ENCODE data around the gene REV3L. TPM values are rescaled to one million over a fixed set of nuclear protein-coding genes. Genes with fewer than 3 reads are reported as not detected.

Gene REV3L
- total and polyA plus RNA-seq, 2 donors (not counting 3 experiments of a cell fraction or from before 2014, with no cell fraction given) = 6.0 to 22.7 TPM

- H2AFZ ChIP-seq (ENCODE audit: low read depth, low read length) = no peak overlapping the region
- no peaks in the 10 kb centered on the region for H4K20me1 ChIP-seq (replicated peaks; ENCODE audit: control insufficient read depth, extremely low read depth, insufficient read depth, low read length)
- TF ChIP-seq FOS (IDR thresholded peaks at IDR 0.05; ENCODE audit: borderline replicate concordance, insufficient read depth, low read length) (no peak), MYC (IDR thresholded peaks at IDR 0.05; ENCODE audit: low read depth, low read length) (no peak), POLR2AphosphoS5 (IDR thresholded peaks at IDR 0.05; ENCODE audit: insufficient read depth, low read depth, low read length) (no peak), JUN (IDR thresholded peaks at IDR 0.05; ENCODE audit: borderline replicate concordance, insufficient read depth, insufficient read length, low read depth) (no peak), MAX (IDR thresholded peaks at IDR 0.05; ENCODE audit: insufficient read depth, insufficient read length) (no peak), GATA2 (IDR thresholded peaks at IDR 0.05; ENCODE audit: insufficient read depth, insufficient read length, low read depth, low read length) (no peak), EZH2 (IDR thresholded peaks at IDR 0.05; ENCODE audit: borderline replicate concordance, low read depth, low read length, severe bottlenecking) (no peak), POLR2A (IDR thresholded peaks at IDR 0.05; ENCODE audit: low read depth, low read length) (no peak)
- TF ChIP-seq, protein P1, sequence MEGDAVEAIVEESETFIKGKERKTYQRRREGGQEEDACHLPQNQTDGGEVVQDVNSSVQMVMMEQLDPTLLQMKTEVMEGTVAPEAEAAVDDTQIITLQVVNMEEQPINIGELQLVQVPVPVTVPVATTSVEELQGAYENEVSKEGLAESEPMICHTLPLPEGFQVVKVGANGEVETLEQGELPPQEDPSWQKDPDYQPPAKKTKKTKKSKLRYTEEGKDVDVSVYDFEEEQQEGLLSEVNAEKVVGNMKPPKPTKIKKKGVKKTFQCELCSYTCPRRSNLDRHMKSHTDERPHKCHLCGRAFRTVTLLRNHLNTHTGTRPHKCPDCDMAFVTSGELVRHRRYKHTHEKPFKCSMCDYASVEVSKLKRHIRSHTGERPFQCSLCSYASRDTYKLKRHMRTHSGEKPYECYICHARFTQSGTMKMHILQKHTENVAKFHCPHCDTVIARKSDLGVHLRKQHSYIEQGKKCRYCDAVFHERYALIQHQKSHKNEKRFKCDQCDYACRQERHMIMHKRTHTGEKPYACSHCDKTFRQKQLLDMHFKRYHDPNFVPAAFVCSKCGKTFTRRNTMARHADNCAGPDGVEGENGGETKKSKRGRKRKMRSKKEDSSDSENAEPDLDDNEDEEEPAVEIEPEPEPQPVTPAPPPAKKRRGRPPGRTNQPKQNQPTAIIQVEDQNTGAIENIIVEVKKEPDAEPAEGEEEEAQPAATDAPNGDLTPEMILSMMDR (IDR thresholded peaks at IDR 0.05; ENCODE audit: extremely low read depth in 1 of 2, insufficient read depth in 1 of 2, low read depth in 1 of 2, low read length in 2 of 2) = no peak
- peaks cover 3% of the 10 kb centered on the region for H3K4me1 ChIP-seq (ENCODE audit: control insufficient read depth, extremely low read depth, insufficient read depth, low read length)
- FAIRE-seq = no peak
- no peaks in the 10 kb centered on the region for H3K9me1 ChIP-seq (replicated peaks; ENCODE audit: control insufficient read depth, extremely low read depth, insufficient read depth, low read length)
- peaks cover 12% of the 10 kb centered on the region for H3K79me2 ChIP-seq (ENCODE audit: control insufficient read depth, insufficient read depth, low read length)
- no peaks in the 10 kb centered on the region for H3K9me3 ChIP-seq (replicated peaks; ENCODE audit: control insufficient read depth, insufficient read depth, low read length)
- CTCF ChIA-PET = no interaction called here
- intact Hi-C loops (cut with micrococcal nuclease) = no loop called here
- no peak overlapping the region for H3K4me3 ChIP-seq (replicated peaks in 1 of 3; ENCODE audit: insufficient read depth in 1 of 3, low read depth in 1 of 3, low read length in 3 of 3)
- dilution Hi-C loops (cut with MboI; ENCODE audit: extremely low pct_ligation_motif_present, low sequenced_read_pairs) = no loop called here
- no peak overlapping the region for H3K9ac ChIP-seq (replicated peaks; ENCODE audit: extremely low read depth, insufficient read depth, low read length)
- no peak for DNase-seq (ENCODE audit: low read depth, low spot score)
- POLR2A ChIA-PET = no interaction called here
- H3K4me2 ChIP-seq (ENCODE audit: insufficient read depth, low read length) = no peak overlapping the region
- H3K27me3 ChIP-seq (ENCODE audit: control insufficient read depth in 2 of 2, insufficient read depth in 2 of 2, low read length in 2 of 2) = no peaks in the 10 kb centered on the region
- no peak overlapping the region for H3K27ac ChIP-seq (ENCODE audit: insufficient read depth, low read depth, low read length)
- BruUV-seq (replicated peaks) = no TSS peak
- peaks cover 0 to 3% of the 10 kb centered on the region in 2 experiments for H3K36me3 ChIP-seq (ENCODE audit: control insufficient read depth in 2 of 2, extremely low read depth in 1 of 2, insufficient read depth in 2 of 2, low read length in 2 of 2)
Measured at GRCh38 chr6:111417946-111418345, 65.1 kb downstream of the REV3L start.

Data from endothelial cell of umbilical vein (primary cell).